ENCODE results near the gene SPRYD3.

DNA sequence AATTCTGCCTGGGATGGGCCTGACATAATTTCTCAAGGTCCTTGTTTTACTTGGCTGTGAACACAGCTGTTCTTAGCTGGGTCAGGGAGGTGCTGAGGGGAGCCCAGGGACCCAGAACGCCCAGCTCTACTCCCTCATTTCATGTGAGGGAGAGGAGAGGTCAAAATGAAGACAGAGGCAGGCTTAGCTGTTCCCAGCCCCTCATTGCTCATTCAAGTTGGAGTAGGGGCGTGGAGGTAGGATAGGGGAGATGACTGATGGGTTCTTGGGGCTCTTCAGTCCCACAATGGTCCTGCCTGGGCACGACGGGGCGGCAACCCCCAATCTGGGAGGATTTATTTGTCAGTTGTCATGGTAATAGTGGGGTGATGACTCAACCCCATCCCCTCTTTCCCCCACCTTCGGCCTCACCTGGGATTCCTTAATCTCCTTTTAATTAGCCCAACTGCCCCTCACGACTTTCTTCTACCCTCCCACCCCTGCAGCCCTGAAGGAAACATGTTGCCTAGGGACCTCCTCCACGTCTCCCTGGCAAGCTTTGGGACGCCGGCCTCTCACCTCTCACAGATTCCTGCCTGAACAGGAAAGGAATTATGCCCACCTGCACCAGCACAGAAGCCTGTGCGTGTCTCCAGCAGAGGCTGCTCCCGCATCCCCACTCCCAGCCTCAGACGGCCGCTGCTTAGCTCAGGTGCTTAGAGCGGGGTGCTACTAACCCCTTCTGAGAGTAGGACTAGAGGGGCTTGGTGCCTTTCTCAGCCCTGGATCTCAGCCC is 10.2 kb downstream of the SPRYD3 start:
- TF ChIP-seq, protein P1, sequence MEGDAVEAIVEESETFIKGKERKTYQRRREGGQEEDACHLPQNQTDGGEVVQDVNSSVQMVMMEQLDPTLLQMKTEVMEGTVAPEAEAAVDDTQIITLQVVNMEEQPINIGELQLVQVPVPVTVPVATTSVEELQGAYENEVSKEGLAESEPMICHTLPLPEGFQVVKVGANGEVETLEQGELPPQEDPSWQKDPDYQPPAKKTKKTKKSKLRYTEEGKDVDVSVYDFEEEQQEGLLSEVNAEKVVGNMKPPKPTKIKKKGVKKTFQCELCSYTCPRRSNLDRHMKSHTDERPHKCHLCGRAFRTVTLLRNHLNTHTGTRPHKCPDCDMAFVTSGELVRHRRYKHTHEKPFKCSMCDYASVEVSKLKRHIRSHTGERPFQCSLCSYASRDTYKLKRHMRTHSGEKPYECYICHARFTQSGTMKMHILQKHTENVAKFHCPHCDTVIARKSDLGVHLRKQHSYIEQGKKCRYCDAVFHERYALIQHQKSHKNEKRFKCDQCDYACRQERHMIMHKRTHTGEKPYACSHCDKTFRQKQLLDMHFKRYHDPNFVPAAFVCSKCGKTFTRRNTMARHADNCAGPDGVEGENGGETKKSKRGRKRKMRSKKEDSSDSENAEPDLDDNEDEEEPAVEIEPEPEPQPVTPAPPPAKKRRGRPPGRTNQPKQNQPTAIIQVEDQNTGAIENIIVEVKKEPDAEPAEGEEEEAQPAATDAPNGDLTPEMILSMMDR (conservative IDR thresholded peaks at IDR 0.05; ENCODE audit: low read depth in 2 of 2): no peak
- TF ChIP-seq CREB1 (CRISPR knock-in tag; IDR thresholded peaks at IDR 0.05; ENCODE audit: low read depth): no peak
- TF ChIP-seq POLR2AphosphoS5 (IDR thresholded peaks at IDR 0.05; ENCODE audit: low read depth): no peak
- TF ChIP-seq EZH2 (IDR thresholded peaks at IDR 0.05; ENCODE audit: low read depth, unreplicated experiment): no peak

Measured in GM23338 (cell line).